PFSK-1 (cell line): ENCODE data around the gene BRINP2.

Source experiments
- FOXP2 ChIP-seq: optimal IDR thresholded peaks from 2 replicates; pipeline ENCODE3; 2011; ENCODE audit warnings: borderline replicate concordance, control low read depth, inconsistent platforms; ENCODE audit not compliant: insufficient read depth; ENCODE audit errors: extremely low read length, extremely low read depth
- POLR2AphosphoS5 ChIP-seq: IDR thresholded peaks from 2 replicates; pipeline ENCODE4 v1.6.1; 2012; ENCODE audit warnings: low read depth, mild to moderate bottlenecking, control low read depth, low read length, moderate library complexity
- REST ChIP-seq, 2 experiments: IDR thresholded peaks; 2 replicates each; pipeline versions ENCODE4 v1.6.1 to v1.8.0; 2011 to 2012; ENCODE audit warnings: low read depth in 2 of 2, low read length in 2 of 2, control low read depth in 1 of 2, inconsistent platforms in 1 of 2, mild to moderate bottlenecking in 1 of 2, moderate library complexity in 1 of 2; ENCODE audit not compliant: insufficient read depth in 1 of 2
- SIN3A ChIP-seq: IDR thresholded peaks from 2 replicates; pipeline ENCODE4 v1.6.1; 2012; ENCODE audit warnings: mild to moderate bottlenecking, low read length, moderate library complexity, borderline replicate concordance; ENCODE audit not compliant: insufficient read depth
- TAF1 ChIP-seq: IDR thresholded peaks from 2 replicates; pipeline ENCODE4 v1.6.1; 2012; ENCODE audit warnings: low read length, control low read depth, borderline replicate concordance; ENCODE audit not compliant: insufficient read depth

BRINP2 gene

DNA sequence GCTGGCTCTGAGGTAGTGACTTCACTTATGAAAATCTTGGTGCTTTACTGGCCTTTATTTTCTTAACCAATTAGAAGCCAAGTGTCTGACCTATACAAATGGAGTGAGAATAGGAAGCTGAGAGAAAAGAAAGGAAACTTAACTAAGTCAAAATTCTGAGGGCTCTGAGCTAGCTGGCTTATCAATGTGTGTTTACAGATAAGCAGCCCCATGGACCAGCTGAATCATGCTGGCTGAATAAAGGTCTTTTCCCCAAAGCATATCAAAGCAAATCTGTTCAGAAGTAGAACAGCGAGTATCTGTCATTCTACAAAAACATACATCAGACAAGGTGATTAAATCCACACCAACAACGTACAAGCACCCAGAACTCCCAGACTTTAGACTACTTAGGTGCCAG is 117.2 kb downstream of the BRINP2 start:
- TF ChIP-seq SIN3A: no peak
- TF ChIP-seq TAF1: no peak
- no peak for TF ChIP-seq FOXP2
- TF ChIP-seq POLR2AphosphoS5: no peak
- no peak for TF ChIP-seq REST (IDR thresholded peaks at IDR 0.05; ENCODE audit: insufficient read depth in 1 of 2, low read depth in 2 of 2, low read length in 2 of 2)

DNA sequence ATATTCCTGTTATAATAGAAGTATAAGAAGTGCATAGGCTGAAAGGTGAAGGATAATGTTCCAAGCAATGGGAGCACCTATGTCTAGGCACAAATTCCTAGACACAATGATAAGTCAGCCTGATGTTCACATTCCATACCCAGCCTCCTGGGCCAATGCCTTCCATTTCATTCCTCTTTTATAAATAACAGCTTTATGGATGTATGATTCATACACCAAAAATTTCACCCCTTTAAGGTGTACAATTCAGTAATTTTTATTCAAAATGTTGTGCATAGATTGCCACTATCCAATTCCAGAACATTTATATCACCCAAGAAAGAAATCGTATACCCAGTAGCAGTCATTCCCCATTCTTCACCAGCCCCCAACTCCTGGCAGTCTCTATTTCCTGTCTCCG is 118.8 kb downstream of the BRINP2 start:
- TF ChIP-seq REST (IDR thresholded peaks at IDR 0.05; ENCODE audit: insufficient read depth in 1 of 2, low read depth in 2 of 2, low read length in 2 of 2): no peak

DNA sequence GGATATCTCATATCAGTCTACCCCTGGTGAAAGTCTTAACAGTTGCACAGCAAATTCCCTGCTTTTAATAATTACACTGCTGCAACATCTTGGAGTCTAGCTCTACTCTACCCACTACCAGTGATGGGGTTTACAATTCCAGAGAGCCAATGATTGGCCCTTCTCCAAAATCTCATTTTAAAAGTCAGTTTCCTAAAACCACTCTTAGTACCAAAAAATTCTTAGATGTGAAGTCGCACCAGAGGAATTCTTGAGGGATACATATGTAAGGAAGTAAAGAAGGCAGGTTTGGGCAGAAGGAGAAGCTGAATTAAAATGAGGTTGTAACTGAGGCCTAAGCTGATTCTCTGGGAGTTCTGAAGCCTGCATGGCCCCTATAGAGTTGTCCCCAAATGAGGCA is 129.7 kb downstream of the BRINP2 start:
- TF ChIP-seq SIN3A (no peak), FOXP2 (no peak), POLR2AphosphoS5 (no peak), TAF1 (no peak)

GRCh38 chr1:177301425-177302124 is 130.8 kb downstream of the BRINP2 start:
- TF ChIP-seq FOXP2: no peak
- no peak for TF ChIP-seq SIN3A
- TF ChIP-seq REST (IDR thresholded peaks at IDR 0.05; ENCODE audit: insufficient read depth in 1 of 2, low read depth in 2 of 2, low read length in 2 of 2): no peak
- no peak for TF ChIP-seq POLR2AphosphoS5
- no peak for TF ChIP-seq TAF1

GRCh38 chr1:177302357-177303044 is 131.7 kb downstream of the BRINP2 start:
- TF ChIP-seq POLR2AphosphoS5: no peak
- TF ChIP-seq TAF1: no peak
- no peak for TF ChIP-seq FOXP2
- TF ChIP-seq SIN3A: no peak
- no peak for TF ChIP-seq REST (IDR thresholded peaks at IDR 0.05; ENCODE audit: insufficient read depth in 1 of 2, low read depth in 2 of 2, low read length in 2 of 2)
